SK-N-SH (cell line): ENCODE results near the gene OR5AK2.

Source experiments
- CTCF ChIP-seq: fragments of 200-600 bp; sonication (generic); IDR thresholded peaks from 2 replicates; pipeline ENCODE4 v1.6.1; 2017; ENCODE audit warnings: antibody characterized with exemption, mild to moderate bottlenecking, moderate library complexity
- NRF1 ChIP-seq: IDR thresholded peaks from 2 replicates; pipeline ENCODE4 v1.6.1; 2012; ENCODE audit warnings: low read depth, mild to moderate bottlenecking, low read length
- POLR2AphosphoS5 ChIP-seq: IDR thresholded peaks from 2 replicates; pipeline ENCODE4 v1.6.1; 2012; ENCODE audit warnings: low read depth, low read length
- RXRA ChIP-seq: IDR thresholded peaks from 2 replicates; pipeline ENCODE4 v1.4.0; 2012; ENCODE audit warnings: low read depth, mild to moderate bottlenecking, borderline replicate concordance
- TAF1 ChIP-seq: IDR thresholded peaks from 2 replicates; pipeline ENCODE4 v1.6.1; 2012; ENCODE audit warnings: low read depth, mild to moderate bottlenecking, low read length, moderate library complexity, borderline replicate concordance
- TEAD4 ChIP-seq: IDR thresholded peaks from 2 replicates; pipeline ENCODE4 v1.4.0; 2012; ENCODE audit warnings: mild to moderate bottlenecking, borderline replicate concordance; ENCODE audit not compliant: insufficient read depth
- USF2 ChIP-seq: fragments of 150-350 bp; IDR thresholded peaks from 2 replicates; pipeline ENCODE4 v1.6.1; 2017; ENCODE audit warnings: antibody characterized with exemption, low read length, low read depth, borderline replicate concordance
- YY1 ChIP-seq: IDR thresholded peaks from 2 replicates; pipeline ENCODE4 v1.4.0; 2012; ENCODE audit warnings: low read depth, mild to moderate bottlenecking

- TF ChIP-seq USF2 = no peak
- no peak for TF ChIP-seq YY1
- TF ChIP-seq CTCF = no peak
- no peak for TF ChIP-seq POLR2AphosphoS5
- no peak for TF ChIP-seq NRF1
- no peak for TF ChIP-seq TAF1
- no peak for TF ChIP-seq TEAD4
- TF ChIP-seq RXRA = no peak
These were observed at the start of gene OR5AK2 for GRCh38 chr11:56988614-56989013.
